CD14-positive monocyte (primary cell): ENCODE results near the gene MSH6. TPM values are rescaled to one million over a fixed set of nuclear protein-coding genes. Genes with fewer than 3 reads are reported as not detected.
A peak's percentile ranks its signal among the peaks of the same experiment; 100 is the strongest.

Experiments used
- DNase-seq, 3 donors: peaks; one replicate each; pipeline ENCODE4 v3.0.0-alpha.2; 2011 to 2022
- H2AFZ ChIP-seq: 2 replicates; pipeline ENCODE4 v1.6.0; 2012; ENCODE audit warnings: mild to moderate bottlenecking, low read depth, low read length, inconsistent platforms; ENCODE audit not compliant: insufficient read depth, poor library complexity, severe bottlenecking
- H3K27ac ChIP-seq, 2 donors: 1 replicate in 1 of 2; 2 replicates in 1 of 2; pipeline ENCODE4 v1.5.1; 2012 to 2013; ENCODE audit warnings: low read length in 2 of 2, control low read depth in 1 of 2, inconsistent platforms in 1 of 2, low read depth in 1 of 2, mild to moderate bottlenecking in 1 of 2
- H3K27me3 ChIP-seq, 2 donors: one replicate each; pipeline versions ENCODE4 v1.6.0 to v1.6.1; 2011 to 2013; ENCODE audit warnings: low read length in 2 of 2; ENCODE audit not compliant: control insufficient read depth in 2 of 2, insufficient read depth in 2 of 2
- H3K36me3 ChIP-seq, 2 donors: replicated peaks in 1 of 2; 1 replicate in 1 of 2; 2 replicates in 1 of 2; pipeline versions ENCODE4 v1.5.1 to v1.6.1; 2012 to 2013; ENCODE audit warnings: low read length in 2 of 2, control low read depth in 1 of 2, inconsistent platforms in 1 of 2, mild to moderate bottlenecking in 1 of 2; ENCODE audit not compliant: insufficient read depth in 2 of 2, control insufficient read depth in 1 of 2
- H3K4me1 ChIP-seq, 2 donors: 1 replicate in 1 of 2; 2 replicates in 1 of 2; pipeline versions ENCODE4 v1.5.1 to v1.6.1; 2012 to 2013; ENCODE audit warnings: low read length in 2 of 2, control low read depth in 1 of 2, inconsistent platforms in 1 of 2, mild to moderate bottlenecking in 1 of 2, moderate library complexity in 1 of 2; ENCODE audit not compliant: insufficient read depth in 2 of 2, control insufficient read depth in 1 of 2
- H3K4me2 ChIP-seq: replicated peaks from 2 replicates; pipeline ENCODE3; 2012; ENCODE audit warnings: low read length, moderate library complexity, mild to moderate bottlenecking; ENCODE audit not compliant: poor library complexity, severe bottlenecking; ENCODE audit errors: extremely low read depth
- H3K4me3 ChIP-seq, 3 experiments: fragments of 200-600 bp in 1 of 3; sonication (generic) in 1 of 3; replicated peaks in 1 of 3; 1 replicate in 2 of 3; 2 replicates in 1 of 3; pipeline ENCODE4 v1.5.1; 2011 to 2013; ENCODE audit warnings: low read length in 3 of 3, mild to moderate bottlenecking in 3 of 3, control low read depth in 2 of 3, low read depth in 2 of 3, inconsistent platforms in 1 of 3, moderate library complexity in 1 of 3
- H3K79me2 ChIP-seq: 2 replicates; pipeline ENCODE4 v1.6.0; 2012; ENCODE audit warnings: mild to moderate bottlenecking, control low read depth, inconsistent platforms, low read length, moderate library complexity; ENCODE audit not compliant: insufficient read depth
- H3K9ac ChIP-seq: 2 replicates; pipeline ENCODE4 v1.6.0; 2017; ENCODE audit warnings: low read length, mild to moderate bottlenecking; ENCODE audit not compliant: insufficient read depth, poor library complexity, severe bottlenecking
- H3K9me3 ChIP-seq, 2 donors: replicated peaks in 1 of 2; 1 replicate in 1 of 2; 2 replicates in 1 of 2; pipeline versions ENCODE4 v1.5.1 to v1.6.1; 2012 to 2013; ENCODE audit warnings: low read length in 2 of 2, control low read depth in 1 of 2; ENCODE audit not compliant: control insufficient read depth in 1 of 2, insufficient read depth in 1 of 2
- H4K20me1 ChIP-seq: 2 replicates; pipeline ENCODE4 v1.6.0; 2012; ENCODE audit warnings: mild to moderate bottlenecking, low read length, control low read depth, moderate library complexity; ENCODE audit not compliant: insufficient read depth
- H3K27ac Mint-ChIP-seq, 7 donors: one replicate each; pipeline ENCODE4 v1.8.0; 2020; ENCODE audit warnings: mild to moderate bottlenecking in 7 of 7, mixed read lengths in 7 of 7, moderate library complexity in 6 of 7, inconsistent platforms in 2 of 7
- H3K27me3 Mint-ChIP-seq, 3 donors: one replicate each; pipeline ENCODE4 v1.8.0; 2021 to 2022; ENCODE audit warnings: low read depth in 3 of 3, mild to moderate bottlenecking in 3 of 3, mixed read lengths in 3 of 3, moderate library complexity in 3 of 3, inconsistent platforms in 1 of 3
- H3K36me3 Mint-ChIP-seq, 2 donors: one replicate each; pipeline ENCODE4 v1.8.0; 2020; ENCODE audit warnings: mixed read lengths in 2 of 2, inconsistent platforms in 1 of 2, mild to moderate bottlenecking in 1 of 2
- H3K4me1 Mint-ChIP-seq: one replicate; pipeline ENCODE4 v1.8.0; 2020; ENCODE audit warnings: mild to moderate bottlenecking, mixed read lengths
- H3K4me3 Mint-ChIP-seq, 2 donors: one replicate each; pipeline ENCODE4 v1.8.0; 2020; ENCODE audit warnings: mild to moderate bottlenecking in 2 of 2, mixed read lengths in 2 of 2, moderate library complexity in 1 of 2
- H3K9me3 Mint-ChIP-seq, 7 donors: one replicate each; pipeline ENCODE4 v1.8.0; 2020 to 2022; ENCODE audit warnings: mixed read lengths in 7 of 7, mild to moderate bottlenecking in 6 of 7, moderate library complexity in 6 of 7, inconsistent platforms in 2 of 7
- WGBS: methylation state at CpG from one replicate; pipeline ENCODE4 v1.1.5; 2013; ENCODE audit warnings: missing lambda C conversion rate; ENCODE audit not compliant: insufficient coverage; 5-methylcytosine and 5-hydroxymethylcytosine counted together
- intact Hi-C, 2 donors: fragments of 100-400 bp; cut with micrococcal nuclease; formaldehyde crosslinking; loops; one replicate each; pipeline versions ENCODE4 v1.15.0 to v1.15.1; 2023
- polyA plus RNA-seq, 3 donors: library from polyadenylated mRNA; depleted of rRNA in 1 of 3; unstranded in 2 of 3; stranded (reverse) in 1 of 3; fragments of 300-500 nt in 2 of 3; fragments of >200 nt in 1 of 3; fragmentation: Illumina TruSeq in 2 of 3; gene quantifications; 1 replicate in 2 of 3; 2 replicates in 1 of 3; pipeline ENCODE4 v1.2.3, GENCODE V29; 2012 to 2021
- TF ChIP-seq, protein P1 (sequence below): fragments of 200-600 bp; IDR thresholded peaks from one replicate; pipeline ENCODE4 v1.8.0; 2022; ENCODE audit warnings: antibody characterized with exemption, mild to moderate bottlenecking

MSH6 gene
- polyA plus RNA-seq, 3 donors, result 4.1 to 6.5 (median 6.0) TPM

DNA sequence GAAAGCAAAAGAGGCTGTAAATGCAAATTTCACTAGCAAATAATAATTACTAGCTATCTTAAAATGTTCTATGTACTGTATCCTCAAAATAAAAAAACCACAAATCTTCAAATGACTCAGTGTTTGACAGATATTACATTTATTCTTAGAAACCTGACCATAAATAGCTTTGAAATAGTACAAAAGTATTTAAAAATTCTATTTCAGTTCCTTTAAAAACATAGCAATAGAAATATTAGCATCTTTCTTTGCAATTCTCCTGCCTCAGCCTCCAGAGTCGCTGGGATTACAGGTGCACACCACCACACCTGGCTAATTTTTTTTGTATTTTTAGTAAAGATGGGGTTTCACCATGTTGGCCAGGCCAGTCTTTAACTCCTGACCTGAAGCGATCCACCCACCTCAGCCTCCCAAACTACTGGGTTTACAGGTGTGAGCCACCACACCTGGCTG, 50.6 kb downstream of the MSH6 start:
- peaks cover 68 to 93% of the 10 kb centered on the region in 2 donors for H3K36me3 Mint-ChIP-seq

DNA sequence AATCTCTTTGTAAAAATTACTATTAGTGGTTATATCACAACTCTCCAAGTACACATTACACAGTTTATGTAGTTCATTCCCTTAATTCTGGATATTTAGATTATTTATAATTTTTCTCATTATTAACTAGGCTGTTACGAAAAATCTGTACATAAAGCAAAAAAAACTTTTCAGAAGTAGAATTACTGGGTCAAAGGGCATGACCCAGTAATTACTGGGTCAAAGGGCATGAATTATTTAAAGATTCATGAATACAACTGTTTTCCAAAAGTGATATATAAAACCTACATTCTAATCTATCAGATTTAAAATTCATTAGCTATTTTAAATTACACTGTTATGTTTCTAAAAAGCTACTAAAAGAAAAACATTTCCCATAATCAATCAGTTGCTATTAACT, 55.3 kb downstream of the MSH6 start:
- Histone ChIP-seq H2AFZ (no peak overlapping the region), H4K20me1 (peaks cover 82% of the 10 kb centered on the region), H3K4me1 (no peaks in the 10 kb centered on the region), H3K79me2 (peaks cover 56% of the 10 kb centered on the region), H3K27ac (no peak overlapping the region), H3K9ac (no peak overlapping the region), H3K4me2 (no peak overlapping the region), H3K36me3 (peaks cover 59 to 68% of the 10 kb centered on the region in 2 donors), H3K27me3 (no peaks in the 10 kb centered on the region), H3K9me3 (no peaks in the 10 kb centered on the region), H3K4me3 (no peak overlapping the region)
- Mint-ChIP-seq H3K36me3 (peaks cover 51 to 78% of the 10 kb centered on the region in 2 donors), H3K4me1 (peaks cover 2% of the 10 kb centered on the region), H3K4me3 (no peak overlapping the region), H3K27ac (no peak overlapping the region), H3K27me3 (no peaks in the 10 kb centered on the region), H3K9me3 (no peaks in the 10 kb centered on the region)
- TF ChIP-seq, protein P1, sequence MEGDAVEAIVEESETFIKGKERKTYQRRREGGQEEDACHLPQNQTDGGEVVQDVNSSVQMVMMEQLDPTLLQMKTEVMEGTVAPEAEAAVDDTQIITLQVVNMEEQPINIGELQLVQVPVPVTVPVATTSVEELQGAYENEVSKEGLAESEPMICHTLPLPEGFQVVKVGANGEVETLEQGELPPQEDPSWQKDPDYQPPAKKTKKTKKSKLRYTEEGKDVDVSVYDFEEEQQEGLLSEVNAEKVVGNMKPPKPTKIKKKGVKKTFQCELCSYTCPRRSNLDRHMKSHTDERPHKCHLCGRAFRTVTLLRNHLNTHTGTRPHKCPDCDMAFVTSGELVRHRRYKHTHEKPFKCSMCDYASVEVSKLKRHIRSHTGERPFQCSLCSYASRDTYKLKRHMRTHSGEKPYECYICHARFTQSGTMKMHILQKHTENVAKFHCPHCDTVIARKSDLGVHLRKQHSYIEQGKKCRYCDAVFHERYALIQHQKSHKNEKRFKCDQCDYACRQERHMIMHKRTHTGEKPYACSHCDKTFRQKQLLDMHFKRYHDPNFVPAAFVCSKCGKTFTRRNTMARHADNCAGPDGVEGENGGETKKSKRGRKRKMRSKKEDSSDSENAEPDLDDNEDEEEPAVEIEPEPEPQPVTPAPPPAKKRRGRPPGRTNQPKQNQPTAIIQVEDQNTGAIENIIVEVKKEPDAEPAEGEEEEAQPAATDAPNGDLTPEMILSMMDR, result no peak
- WGBS, result no CpG with 5 or more reads among the region's 1 CpG
- DNase-seq, result no peak
- intact Hi-C loops, result no loop called here

More for the DNA sequence above, 50.6 kb downstream of the MSH6 start:
- Histone ChIP-seq H3K9me3 (no peaks in the 10 kb centered on the region), H3K79me2 (peaks cover 12% of the 10 kb centered on the region), H3K4me3 (no peak overlapping the region), H2AFZ (no peak overlapping the region), H3K4me2 (no peak overlapping the region), H3K4me1 (no peaks in the 10 kb centered on the region), H3K36me3 (peaks cover 87 to 100% of the 10 kb centered on the region in 2 donors), H3K27ac (no peak overlapping the region), H3K27me3 (no peaks in the 10 kb centered on the region), H3K9ac (no peak overlapping the region), H4K20me1 (peaks cover 43% of the 10 kb centered on the region)
- intact Hi-C loops, result no loop called here
- no peaks in the 10 kb centered on the region for H3K27me3 Mint-ChIP-seq
- no peaks in the 10 kb centered on the region for H3K9me3 Mint-ChIP-seq
- no peak for DNase-seq
- no peak overlapping the region for H3K4me3 Mint-ChIP-seq
- H3K4me1 Mint-ChIP-seq, result no peaks in the 10 kb centered on the region
- TF ChIP-seq, protein P1, result no peak
- no CpG with 5 or more reads among the region's 2 CpGs for WGBS
- peak overlapping the region in 1 of 7 donors; percentile 9 for H3K27ac Mint-ChIP-seq
